Fibroblast of skin of right quadriceps (primary cell): ENCODE measurements around the gene MYO16.
A peak's percentile ranks its signal among the peaks of the same experiment; 100 is the strongest.
"Not testable (repeated sequence)": the region's sequence is repeated elsewhere in the genome, so short reads cannot be mapped to it uniquely, and the experiment has no call there.

Experiments
- DNase-seq: peaks from one replicate; pipeline ENCODE4 v3.0.0-alpha.2; 2013

The MYO16 gene

GRCh38 chr13:108747843-108748242, 118.4 kb downstream of the MYO16 start:
- no peak for DNase-seq

DNA sequence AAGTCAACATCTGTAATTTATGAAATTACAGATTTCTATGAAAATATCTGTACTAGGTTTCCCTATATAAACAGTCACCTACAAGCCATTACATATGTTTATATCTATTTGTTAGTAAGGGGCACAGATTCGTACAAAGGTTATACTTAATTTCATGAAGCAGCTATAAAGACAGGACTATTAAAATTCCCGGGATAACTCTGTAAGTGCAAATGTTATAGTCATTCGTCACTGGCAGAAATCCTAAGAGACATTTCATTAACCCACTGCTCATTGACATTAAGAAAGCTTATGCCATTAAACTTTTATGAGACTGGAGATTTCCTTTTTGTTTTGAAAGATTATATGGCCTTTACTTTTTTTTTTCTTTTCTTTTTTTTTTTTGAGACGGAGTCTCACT, 122.9 kb downstream of the MYO16 start:
- peak; percentile 43 for DNase-seq

DNA sequence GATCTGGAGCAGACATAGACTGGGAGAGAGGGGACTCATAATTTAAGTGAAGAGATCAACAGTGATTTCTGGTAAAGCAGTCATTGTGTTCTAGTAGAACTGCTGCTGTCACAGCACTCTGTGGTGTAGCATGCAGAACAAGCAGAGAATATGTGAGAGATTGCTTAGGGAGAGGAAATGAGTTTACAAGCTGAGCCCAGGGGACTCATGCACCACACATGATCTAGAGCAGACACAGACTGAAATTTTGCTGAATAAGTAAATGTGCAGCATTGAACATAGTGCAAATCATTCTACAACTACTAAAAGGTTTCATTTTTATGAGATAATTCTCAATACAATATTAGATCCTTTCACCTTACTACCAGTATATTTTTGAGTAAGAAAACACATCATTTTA, 125.7 kb downstream of the MYO16 start:
- DNase-seq, result no peak

DNA sequence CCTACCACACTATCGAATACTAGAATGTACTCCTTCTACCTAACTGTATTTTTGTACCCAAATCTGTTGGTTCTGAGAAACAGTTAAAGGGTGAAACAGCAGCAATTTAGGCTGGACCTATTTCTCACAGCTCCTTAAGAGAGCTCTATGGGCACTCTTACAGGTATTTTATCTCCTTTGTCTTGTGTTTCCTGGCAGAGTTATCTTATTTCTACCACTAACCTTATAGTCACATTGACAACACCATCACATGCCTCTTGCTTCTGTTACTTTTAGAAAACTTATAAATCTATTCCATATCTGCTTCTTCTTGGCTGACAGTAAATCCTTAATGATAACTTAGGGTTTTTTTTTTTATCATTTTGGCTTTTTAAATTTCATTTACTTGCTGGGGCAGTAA, 130.7 kb downstream of the MYO16 start:
- no peak for DNase-seq

GRCh38 chr13:108760541-108760940, 131.1 kb downstream of the MYO16 start:
- DNase-seq, result no peak

DNA sequence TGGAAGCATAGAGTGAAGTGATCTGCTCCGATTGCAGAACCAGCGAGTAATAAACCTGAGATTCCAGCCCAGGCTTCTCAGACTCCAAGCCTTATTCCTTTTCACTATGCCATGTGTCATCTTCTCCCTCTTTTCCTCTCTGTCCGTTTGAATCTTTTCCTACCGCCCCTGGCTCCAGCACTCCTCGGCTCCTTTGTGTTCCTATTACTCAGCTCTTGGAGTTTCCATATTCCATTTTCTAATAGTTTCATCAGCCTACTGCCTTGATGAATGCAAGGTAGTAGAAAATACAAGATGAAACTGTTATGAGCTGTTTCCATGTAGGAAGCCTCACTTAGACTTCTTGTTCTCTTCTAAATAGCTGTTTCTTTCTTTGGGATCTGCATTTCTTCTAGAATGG, 138.6 kb downstream of the MYO16 start:
- DNase-seq, result no peak

DNA sequence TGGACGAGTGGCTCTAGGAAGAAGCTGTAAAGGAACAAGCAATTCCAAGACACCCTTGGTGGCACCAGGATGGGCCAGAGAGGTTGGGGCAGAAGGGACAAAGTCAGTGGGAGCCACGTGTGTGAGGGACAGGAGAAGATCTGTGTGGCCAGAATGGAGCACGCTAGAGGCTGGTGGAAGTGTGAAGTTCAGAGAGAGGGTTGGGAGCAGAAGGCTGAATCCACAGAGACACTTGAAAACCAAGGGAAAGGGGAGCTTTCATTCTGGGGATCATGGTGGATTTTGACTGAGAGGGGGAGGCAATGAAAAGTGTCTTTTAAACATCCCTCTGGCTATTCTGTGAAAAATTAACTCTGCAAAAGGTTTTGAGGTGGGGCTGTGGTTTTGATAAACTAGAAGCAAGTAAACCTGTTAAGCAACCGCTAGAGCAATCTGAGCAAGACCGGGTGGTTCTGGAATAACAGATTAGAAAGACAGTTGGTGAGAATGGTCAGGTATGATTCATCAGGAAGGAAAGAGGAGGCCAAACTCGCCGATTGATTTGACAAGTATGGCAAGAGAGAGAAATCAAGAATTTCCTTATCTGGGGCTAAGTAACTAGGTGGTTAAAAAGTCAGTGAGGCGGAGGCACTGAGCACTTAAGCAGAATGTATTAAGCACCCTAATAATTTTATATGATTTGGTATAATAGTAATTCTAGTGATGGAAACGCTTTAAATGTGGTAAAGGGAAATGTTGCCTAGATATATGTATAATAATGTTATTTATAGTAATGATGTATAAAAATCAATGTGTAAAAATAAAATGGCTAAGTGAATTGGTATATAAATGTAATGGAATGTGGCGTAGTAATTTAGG, 140.0 kb downstream of the MYO16 start:
- DNase-seq, result no peak

DNA sequence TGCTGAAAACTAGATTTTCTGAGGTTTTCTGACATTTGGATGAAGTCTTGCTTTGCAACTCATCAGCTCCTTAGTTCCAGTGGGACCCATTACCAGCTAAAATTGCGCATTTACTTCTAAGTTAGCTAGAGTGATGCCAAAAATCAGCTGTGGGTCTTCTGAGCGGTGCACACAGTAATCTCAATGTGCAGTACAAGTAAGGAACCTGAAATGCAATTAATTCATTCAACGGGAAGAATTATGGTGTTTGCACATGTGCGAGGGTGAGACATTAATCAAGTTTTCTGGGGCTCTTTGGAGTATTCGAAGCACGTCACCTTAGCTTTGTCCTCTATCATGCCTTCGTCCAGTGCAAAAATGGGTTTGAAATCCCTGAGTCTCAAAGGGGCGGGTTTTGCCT, 146.2 kb downstream of the MYO16 start:
- DNase-seq, result no peak

- DNase-seq, result no peak
These were observed 147.2 kb downstream of the MYO16 start for GRCh38 chr13:108776650-108777049.

DNA sequence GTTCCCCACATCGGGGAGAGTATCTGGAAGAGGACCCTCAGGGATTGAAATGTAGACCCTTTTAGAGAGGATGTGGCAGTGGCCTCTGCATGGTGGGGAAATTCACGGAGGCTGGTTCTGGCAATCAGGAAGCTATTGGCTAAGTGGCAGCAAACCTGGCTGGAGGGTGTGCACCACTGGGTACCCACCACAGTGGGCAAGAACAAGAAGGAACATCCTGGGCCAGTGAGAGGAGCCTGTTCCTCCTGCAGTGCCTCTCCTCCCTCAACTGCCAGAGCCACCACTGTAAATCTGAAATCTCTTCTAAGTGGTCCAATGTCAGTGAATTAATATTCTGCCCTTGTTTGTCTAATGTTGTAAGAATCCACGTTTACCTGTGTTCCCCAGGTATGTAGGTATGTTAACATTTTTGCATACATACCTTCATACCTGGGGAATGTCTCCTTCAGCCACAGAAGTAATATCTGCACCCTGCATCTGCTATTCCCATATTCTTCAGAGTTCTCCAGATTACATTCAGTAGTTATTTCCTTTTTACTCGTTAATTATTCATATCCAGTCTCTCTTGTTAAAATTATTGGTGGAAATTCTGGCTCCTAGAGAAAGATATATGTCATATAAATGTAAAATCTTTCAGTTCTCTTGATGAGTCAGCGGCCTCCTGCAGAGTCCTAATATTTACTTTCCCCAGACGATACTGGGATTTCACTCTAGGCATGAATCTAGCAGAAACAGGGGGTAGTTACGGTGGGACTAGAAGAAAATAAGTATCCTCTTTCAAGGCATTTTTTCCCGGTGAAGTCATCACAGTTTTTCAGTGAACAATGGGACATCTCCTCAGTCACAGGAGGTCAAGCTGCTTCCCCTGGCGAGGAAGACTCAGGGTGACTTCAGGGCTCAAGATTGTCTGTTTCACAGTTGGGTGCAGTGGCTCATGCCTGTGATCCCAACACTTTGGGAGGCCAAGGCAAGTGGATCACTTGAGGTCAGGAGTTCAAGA, 148.3 kb downstream of the MYO16 start:
- peak; percentile 86 for DNase-seq

- DNase-seq, result no peak
These were observed 149.9 kb downstream of the MYO16 start for GRCh38 chr13:108779308-108779707.

- DNase-seq, result no peak
These were observed 151.3 kb downstream of the MYO16 start for GRCh38 chr13:108780706-108781105.

DNA sequence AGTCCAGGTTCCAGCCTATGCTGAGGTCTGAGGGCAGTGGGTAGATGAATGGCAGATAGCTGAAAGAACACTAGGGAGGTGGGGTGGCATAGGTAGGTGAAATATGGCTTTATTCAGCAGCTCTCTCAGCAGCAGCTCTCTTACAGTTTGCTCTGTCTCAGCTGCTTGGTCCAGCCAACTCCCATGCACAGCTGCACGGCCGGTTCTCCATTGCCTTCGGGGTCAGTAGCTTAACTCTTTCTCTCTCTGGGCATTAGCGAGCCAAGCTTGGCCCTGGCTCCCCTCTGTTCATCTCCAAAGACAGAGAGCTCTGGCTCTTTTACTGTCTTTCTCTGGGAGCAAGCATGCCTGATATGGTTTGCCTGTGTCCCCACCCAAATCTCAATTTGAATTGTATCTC, 151.9 kb downstream of the MYO16 start:
- DNase-seq, result no peak

GRCh38 chr13:108782480-108782879, 153.1 kb downstream of the MYO16 start:
- DNase-seq, result not testable (repeated sequence)

DNA sequence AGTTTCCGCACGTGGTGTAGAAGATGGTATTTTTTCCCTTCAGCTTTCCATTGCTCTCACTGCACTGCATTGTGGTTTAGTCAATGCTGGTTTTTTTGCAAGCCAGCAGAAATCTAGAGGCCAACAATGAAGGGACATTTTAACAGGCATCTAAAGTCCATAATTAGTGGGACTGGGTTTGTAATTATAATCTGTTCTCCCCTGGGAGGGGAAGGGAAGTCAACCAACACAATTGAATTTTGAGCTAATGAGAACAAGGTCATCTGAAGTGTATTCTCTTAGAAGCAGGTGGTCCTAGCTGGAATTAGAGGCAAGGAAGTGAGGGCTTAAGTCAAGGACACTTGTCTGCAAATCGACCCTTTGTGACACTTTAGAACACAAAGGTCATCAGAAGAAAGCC, 156.4 kb downstream of the MYO16 start:
- no peak for DNase-seq

- DNase-seq, result no peak
These were observed 157.2 kb downstream of the MYO16 start for GRCh38 chr13:108786456-108787200.

GRCh38 chr13:108787700-108788414, 158.4 kb downstream of the MYO16 start:
- DNase-seq, result no peak

- DNase-seq, result no peak
These were observed 160.1 kb downstream of the MYO16 start for GRCh38 chr13:108789476-108789875.

GRCh38 chr13:108795841-108796240, 166.4 kb downstream of the MYO16 start:
- no peak for DNase-seq

DNA sequence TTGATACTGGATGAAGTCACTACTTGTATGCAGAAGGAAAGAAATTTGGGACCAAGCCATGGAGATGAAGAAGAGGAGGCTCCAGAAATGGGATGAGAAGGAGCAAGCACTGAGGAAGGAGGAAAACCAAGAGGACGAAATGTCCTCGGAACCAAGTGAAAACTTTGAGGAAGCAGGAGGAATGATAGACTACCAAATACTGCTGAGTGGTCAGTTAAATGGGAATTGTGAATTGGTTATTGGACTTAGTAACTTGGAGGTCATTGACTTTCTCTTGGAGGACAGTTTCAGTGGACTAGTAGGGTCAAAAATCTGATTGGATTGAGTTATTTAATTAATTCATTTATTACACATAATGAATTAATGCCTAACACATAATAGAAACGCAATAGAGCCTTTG, 167.9 kb downstream of the MYO16 start:
- no peak for DNase-seq

GRCh38 chr13:108807841-108808240, 178.4 kb downstream of the MYO16 start:
- peak; percentile 5 for DNase-seq

GRCh38 chr13:108812165-108812564, 182.8 kb downstream of the MYO16 start:
- no peak for DNase-seq
